Cardiac fibroblast (primary cell): ENCODE measurements around the gene HNRNPC.
"Not testable (repeated sequence)": the region's sequence is repeated elsewhere in the genome, so short reads cannot be mapped to it uniquely, and the experiment has no call there.

ENCODE experiments used
- DNase-seq, 2 donors: peaks; one replicate each; pipeline versions ENCODE4 v3.0.0 to v3.0.0-alpha.2; 2010; ENCODE audit warnings: low read depth in 2 of 2
- H3K4me3 ChIP-seq, 2 donors: replicated peaks in 1 of 2; 1 replicate in 1 of 2; 2 replicates in 1 of 2; pipeline ENCODE4 v1.5.1; 2011; ENCODE audit warnings: low read depth in 2 of 2, low read length in 2 of 2, mild to moderate bottlenecking in 2 of 2, moderate library complexity in 1 of 2
- TF ChIP-seq, protein P1 (sequence below): IDR thresholded peaks from one replicate; pipeline ENCODE4 v1.5.1; 2011; ENCODE audit warnings: low read depth, mild to moderate bottlenecking, low read length, inconsistent platforms

The HNRNPC gene

DNA sequence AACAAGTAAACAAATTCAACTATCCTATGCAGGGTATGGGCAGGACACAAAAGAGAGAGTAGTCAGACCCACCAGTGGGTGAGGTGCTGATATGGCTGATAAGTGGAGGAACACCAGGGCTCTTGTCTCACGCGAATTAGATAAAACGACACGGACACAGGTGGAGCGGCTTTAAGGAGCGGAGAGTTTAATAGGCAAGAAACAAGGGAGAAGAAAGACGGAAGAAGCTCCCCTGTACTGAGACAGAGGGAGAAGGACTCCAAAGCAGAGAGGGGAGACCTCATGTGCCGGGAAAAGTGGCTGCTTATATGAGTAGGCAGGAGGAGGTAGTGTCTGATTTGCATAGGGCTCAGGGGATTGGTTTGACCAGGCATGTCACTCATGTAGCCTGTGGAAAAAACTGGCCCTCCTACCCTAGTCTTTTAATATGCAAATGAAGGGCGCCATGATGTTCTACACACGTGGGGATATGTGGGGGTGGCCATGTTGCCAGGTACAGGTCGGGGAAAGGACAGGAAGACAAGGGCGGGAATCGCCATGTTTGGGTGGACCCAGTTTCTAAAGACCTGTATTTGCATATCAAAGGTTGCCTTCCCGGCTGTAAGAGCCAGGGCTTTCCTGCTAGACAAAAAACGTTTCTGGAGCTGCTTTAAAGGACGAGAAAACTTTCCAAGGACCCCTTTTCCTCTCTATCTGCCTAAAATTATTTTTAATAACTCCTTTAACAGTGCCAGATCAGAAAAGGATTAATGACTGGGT, 39.4 kb upstream of the HNRNPC start:
- H3K4me3 ChIP-seq: peak overlapping the region; percentile 19 to 39
- peak; percentile 79 to 80 for DNase-seq
- TF ChIP-seq, protein P1, sequence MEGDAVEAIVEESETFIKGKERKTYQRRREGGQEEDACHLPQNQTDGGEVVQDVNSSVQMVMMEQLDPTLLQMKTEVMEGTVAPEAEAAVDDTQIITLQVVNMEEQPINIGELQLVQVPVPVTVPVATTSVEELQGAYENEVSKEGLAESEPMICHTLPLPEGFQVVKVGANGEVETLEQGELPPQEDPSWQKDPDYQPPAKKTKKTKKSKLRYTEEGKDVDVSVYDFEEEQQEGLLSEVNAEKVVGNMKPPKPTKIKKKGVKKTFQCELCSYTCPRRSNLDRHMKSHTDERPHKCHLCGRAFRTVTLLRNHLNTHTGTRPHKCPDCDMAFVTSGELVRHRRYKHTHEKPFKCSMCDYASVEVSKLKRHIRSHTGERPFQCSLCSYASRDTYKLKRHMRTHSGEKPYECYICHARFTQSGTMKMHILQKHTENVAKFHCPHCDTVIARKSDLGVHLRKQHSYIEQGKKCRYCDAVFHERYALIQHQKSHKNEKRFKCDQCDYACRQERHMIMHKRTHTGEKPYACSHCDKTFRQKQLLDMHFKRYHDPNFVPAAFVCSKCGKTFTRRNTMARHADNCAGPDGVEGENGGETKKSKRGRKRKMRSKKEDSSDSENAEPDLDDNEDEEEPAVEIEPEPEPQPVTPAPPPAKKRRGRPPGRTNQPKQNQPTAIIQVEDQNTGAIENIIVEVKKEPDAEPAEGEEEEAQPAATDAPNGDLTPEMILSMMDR: no peak

DNA sequence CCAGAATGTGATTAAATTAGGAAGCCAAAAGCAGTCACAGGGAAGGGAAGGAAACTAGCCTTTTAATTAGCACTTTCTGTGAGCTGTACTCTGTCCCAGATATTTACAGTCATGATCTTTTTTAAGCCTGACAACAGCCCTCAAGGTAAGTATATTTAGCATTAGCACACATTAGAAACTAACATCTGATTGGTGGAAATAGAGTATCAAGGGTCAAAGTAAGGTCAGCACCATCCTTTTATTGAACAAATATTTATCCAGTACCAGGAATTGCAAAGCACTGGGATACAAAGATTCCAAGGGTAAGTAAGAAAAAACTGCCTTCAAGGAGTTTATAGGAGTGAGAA, 38.9 kb upstream of the HNRNPC start:
- peak overlapping the region in 1 of 2 donors; percentile 39 for H3K4me3 ChIP-seq
- TF ChIP-seq, protein P1: no peak
- no peak for DNase-seq

DNA sequence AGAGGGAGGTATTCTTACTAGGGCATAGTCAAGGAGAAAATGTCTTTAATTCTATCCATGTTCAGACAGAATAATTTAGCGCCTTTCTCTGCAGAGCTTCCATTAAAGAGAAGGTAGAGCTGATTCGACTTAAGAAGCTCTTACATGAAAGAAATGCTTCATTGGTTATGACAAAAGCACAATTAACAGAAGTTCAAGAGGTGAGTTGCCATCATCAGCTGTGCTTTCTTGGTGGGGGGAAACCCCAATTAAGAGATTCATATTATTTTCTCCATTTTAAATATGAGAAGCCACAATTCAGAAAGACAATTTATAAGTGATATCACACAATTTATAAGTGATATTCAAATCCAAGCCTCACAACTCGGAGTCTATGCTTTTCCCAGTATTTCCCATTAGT, 38.4 kb upstream of the HNRNPC start:
- H3K4me3 ChIP-seq: no peak overlapping the region
- DNase-seq: no peak
- TF ChIP-seq, protein P1: no peak

DNA sequence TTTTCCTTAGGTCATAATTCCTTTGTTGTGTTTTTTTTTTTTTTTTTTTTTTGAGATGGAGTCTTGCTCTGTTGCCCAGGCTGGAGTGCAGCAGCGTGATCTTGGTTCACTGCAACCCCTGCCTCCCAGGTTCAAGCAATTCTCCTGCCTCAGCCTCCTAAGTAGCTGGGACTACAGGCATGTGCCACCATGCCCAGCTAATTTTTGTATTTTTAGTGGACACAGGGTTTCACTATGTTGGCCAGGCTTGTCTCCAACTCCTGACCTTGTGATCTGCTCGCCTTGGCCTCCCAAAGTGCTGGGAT, 33.5 kb upstream of the HNRNPC start:
- not testable (repeated sequence) for DNase-seq, H3K4me3 ChIP-seq

DNA sequence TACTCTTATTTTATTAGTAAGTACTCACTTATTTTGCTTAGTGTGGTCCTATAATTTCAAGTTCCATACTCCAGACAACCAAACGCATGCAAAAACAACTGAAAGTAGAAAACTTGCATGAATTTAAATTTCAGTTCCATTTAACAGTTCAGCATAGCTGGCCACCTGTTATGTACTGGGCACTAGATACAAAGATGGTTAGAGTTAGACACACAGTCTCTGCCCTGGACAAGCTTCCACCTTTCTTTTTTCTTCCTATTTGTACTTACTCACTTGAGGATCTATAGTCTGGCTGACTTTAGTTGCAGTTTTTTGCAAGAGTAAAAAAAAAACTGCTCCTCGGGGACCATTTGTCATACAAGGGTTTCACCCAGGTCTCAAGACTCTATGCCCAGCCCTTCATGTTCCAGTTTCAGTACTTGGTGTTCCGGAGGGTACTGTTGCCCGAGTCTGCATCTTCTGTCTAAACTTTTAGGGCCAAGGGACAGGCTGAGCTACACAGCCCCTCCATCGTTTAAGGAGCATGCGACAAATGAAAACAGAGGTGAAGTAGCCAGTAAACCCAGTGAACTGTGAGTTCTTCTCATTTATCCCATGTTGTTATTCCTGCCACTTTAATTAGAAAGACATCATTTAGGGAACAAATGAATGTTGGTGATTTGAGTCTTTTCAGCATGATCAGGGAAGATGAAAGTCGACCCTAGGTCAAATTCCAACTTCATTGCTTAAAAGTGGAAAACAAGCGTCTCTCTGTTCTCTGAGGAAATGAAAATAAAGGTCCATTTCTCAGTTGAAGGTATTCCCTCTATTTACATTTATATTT, 33.0 kb upstream of the HNRNPC start:
- TF ChIP-seq, protein P1: no peak

DNA sequence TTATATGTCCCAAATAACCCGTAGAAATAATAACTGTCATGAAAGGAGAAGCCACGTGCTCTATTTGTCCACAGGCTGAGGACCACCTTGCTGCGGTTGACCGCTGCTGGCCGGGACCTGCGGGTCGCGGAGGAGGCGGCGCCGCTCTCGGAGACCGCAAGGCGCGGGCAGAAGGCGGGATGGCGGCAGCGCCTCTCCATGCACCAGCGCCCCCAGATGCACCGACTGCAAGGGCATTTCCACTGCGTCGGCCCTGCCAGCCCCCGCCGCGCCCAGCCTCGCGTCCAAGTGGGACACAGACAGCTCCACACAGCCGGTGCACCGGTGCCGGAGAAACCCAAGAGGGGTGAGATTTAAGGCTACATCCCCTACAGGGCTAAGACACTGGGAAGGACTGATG, 31.6 kb upstream of the HNRNPC start:
- peak overlapping the region in 1 of 2 donors; percentile 24 for H3K4me3 ChIP-seq
- TF ChIP-seq, protein P1: no peak
- no peak for DNase-seq

More for the DNA sequence above, 33.0 kb upstream of the HNRNPC start:
- no peak for DNase-seq
- no peak overlapping the region for H3K4me3 ChIP-seq

DNA sequence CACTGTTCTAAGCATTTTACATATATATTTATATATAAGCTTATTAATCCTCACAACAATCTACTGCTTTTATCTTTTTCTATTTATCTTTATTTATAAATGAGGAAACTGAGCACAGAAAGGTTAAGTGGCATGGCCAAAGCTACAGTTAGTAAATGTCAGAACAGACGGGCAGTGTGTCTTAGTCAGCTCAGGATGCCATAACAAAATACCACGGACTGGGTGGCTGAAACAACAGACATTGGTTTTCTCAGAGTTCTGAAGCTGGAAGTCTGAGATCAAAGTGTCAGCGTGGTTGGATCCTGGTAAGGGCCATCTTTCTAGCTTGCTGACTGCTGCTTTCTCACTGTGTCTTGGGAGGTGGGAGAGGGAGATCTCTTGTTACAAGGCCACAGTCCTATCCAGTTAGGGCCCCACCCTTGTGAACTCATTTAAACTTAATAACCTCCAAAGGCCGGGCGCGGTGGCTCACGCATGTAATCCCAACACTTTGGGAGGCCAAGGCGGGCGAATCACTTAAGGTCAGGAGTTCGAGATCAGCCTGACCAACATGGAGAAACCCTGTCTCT, 30.4 kb upstream of the HNRNPC start:
- TF ChIP-seq, protein P1: no peak
- H3K4me3 ChIP-seq: no peak overlapping the region
- no peak for DNase-seq
